GM18508 (cell line): ENCODE data around the gene CDH4.

Source experiments
- ATAC-seq: cut with Tn5 transposase; IDR thresholded peaks from one replicate; pipeline ENCODE4 v1.9.1; 2021; ENCODE audit warnings: moderate number of reproducible peaks; ENCODE audit not compliant: insufficient read depth, unreplicated experiment

Gene CDH4

GRCh38 chr20:61686051-61686936 lies 434.2 kb downstream of the CDH4 start:
- ATAC-seq, result no peak

GRCh38 chr20:61688411-61688810 lies 436.4 kb downstream of the CDH4 start:
- no peak for ATAC-seq

GRCh38 chr20:61690150-61690549 lies 438.1 kb downstream of the CDH4 start:
- ATAC-seq, result no peak

GRCh38 chr20:61690993-61691838 lies 439.2 kb downstream of the CDH4 start:
- ATAC-seq, result no peak

- no peak for ATAC-seq
Observed at GRCh38 chr20:61691978-61692377, 439.9 kb downstream of the CDH4 start.

- ATAC-seq, result no peak
Observed at GRCh38 chr20:61692479-61692878, 440.4 kb downstream of the CDH4 start.

GRCh38 chr20:61693055-61693600 lies 441.1 kb downstream of the CDH4 start:
- ATAC-seq, result no peak

GRCh38 chr20:61694682-61695081 lies 442.6 kb downstream of the CDH4 start:
- no peak for ATAC-seq

GRCh38 chr20:61695741-61696140 lies 443.7 kb downstream of the CDH4 start:
- ATAC-seq, result no peak

- no peak for ATAC-seq
Observed at GRCh38 chr20:61696181-61696735, 444.2 kb downstream of the CDH4 start.

GRCh38 chr20:61697666-61698597 lies 445.9 kb downstream of the CDH4 start:
- no peak for ATAC-seq

- no peak for ATAC-seq
Observed at GRCh38 chr20:61698598-61699494, 446.8 kb downstream of the CDH4 start.

- ATAC-seq, result no peak
Observed at GRCh38 chr20:61699495-61700374, 447.7 kb downstream of the CDH4 start.

GRCh38 chr20:61700595-61701140 lies 448.6 kb downstream of the CDH4 start:
- no peak for ATAC-seq

- ATAC-seq, result no peak
Observed at GRCh38 chr20:61701401-61701800, 449.3 kb downstream of the CDH4 start.

- ATAC-seq, result no peak
Observed at GRCh38 chr20:61701802-61702201, 449.7 kb downstream of the CDH4 start.

GRCh38 chr20:61702246-61702645 lies 450.2 kb downstream of the CDH4 start:
- ATAC-seq, result no peak
